Stimulated activated CD4-positive, alpha-beta T cell treated with anti-CD3 and anti-CD28 coated beads, Interleukin-4, amount 100 ng/mL, for 1 hour (primary cell): ENCODE measurements around the gene TNIK.

Source experiments
- DNase-seq: peaks from one replicate; pipeline ENCODE4 v3.0.0-alpha.2; 2020

TNIK gene

GRCh38 chr3:171113716-171114115, 346.5 kb downstream of the TNIK start:
- DNase-seq, result no peak

DNA sequence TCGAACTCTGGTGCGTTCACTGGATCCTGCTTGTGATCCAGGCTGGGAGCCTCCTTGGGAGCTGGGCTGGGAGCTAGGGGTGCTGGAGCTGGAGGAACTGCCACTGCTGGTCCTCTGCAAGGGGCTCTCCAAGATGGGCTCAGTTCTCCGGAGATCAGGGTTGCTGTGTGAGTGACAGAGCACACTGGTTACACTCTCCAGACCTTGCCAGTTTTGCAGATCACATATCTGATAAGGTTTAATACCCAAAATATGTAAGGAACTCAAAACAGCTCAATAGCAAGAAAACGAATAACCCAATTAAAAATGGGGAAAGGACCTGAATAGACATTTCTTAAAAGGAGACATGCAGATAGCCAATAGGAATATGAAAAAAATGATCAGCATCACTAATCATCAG, 349.5 kb downstream of the TNIK start:
- DNase-seq, result no peak

DNA sequence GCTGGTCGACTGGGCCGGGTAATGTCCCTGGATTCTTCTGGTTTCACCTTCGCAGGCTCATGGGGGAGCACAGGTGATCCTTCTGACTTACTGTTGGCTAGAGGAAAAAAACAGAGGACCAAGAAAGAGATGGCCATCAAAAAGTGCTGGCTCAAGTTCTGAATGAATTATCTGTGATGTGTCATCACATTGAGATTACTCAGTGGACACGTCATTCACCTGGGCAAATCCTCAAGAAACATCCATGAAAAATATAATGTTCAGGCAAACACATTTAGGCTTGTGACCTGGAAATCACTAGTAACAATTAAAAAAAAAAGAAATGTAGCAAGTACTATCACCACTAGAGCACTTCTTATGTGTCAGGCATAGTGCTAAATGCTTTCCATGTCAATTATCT, 352.1 kb downstream of the TNIK start:
- no peak for DNase-seq

DNA sequence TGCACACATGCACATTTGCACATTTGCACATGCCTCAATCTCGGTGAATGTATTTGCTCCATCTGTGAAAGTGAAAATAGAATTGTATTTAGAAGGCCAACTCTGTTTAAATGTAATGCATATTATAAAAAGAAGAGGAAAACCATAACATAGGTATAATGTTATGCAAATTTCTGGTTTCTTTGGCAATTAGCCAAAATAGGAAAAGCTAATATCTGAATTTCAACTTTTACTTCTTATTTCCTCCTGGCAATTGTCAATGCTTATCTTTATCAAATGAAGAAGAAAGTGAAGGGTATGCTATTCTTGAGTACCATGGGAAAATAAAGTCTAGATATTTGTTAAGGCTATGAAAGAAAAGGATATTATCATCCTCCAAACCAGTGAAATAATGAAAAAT, 357.0 kb downstream of the TNIK start:
- DNase-seq, result no peak

DNA sequence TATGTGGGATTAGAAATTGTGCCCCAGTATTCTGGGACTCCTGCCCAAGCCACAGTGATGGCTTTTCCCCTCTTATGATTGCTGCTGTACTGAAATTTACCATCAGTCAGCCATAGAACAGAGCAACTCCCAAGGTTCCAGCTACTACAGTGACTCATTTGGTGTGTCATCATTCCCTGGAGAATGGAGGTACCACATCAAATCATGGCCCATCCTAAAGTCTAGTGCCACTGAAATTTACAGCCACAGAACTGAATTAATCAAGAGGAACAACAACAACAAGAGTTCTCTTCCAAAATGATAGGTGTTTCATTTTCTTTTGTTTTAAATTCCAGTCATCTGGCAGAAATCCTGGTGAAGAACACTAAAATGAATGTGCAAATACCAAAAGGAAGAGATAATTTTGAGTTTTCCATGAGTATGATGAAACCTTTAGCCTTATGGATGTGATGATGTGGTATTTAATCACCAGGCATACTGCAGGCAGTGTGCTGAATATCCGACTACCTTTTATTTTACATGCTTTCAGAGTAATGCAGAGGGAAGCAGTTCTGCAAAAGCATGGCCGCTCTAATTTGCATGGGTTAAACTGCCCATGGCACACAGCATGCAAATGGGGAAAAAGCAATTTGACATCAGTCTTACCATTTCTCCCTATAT, 358.1 kb downstream of the TNIK start:
- no peak for DNase-seq

DNA sequence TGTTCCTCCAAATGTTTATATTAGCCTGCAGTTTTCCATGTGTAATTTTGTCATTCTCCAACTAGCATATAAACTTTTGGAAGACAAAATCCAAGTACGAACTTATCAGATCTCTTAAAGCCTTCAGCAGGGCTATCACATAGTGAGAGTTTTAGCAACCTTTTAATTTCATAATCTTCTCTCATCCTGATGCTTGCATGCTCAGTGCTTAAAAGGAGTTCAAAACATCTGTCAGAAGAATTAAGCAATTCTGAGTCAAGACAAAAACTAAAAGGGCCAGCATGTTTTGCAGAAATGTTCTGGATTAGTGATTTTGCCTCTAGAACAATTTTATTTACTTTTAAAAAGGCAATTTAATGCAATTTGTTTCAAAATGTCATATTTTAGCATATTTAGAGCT, 360.3 kb downstream of the TNIK start:
- no peak for DNase-seq

DNA sequence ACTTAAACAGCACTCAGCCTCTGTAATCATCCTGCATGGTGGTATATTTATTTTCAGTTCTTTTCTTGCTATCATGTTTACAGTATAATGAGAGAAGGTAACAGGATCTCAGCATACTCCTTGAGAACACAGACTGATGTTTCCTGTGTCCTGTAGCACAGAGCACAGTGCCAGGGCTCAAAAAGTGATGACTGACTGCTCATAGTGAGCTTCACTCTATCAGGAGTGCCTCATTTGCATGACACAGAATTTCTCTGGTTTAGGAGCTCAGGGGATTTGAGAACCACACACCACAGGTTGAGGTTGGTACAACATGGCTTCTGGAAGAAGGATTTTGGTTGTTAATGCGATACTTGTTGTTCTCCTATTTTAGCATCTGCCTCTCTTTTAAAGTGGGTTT, 365.1 kb downstream of the TNIK start:
- no peak for DNase-seq

GRCh38 chr3:171094411-171094810, 365.8 kb downstream of the TNIK start:
- no peak for DNase-seq

- DNase-seq, result no peak
Measured at GRCh38 chr3:171093462-171093861, 366.7 kb downstream of the TNIK start.

- no peak for DNase-seq
Measured at GRCh38 chr3:171092467-171092911, 367.7 kb downstream of the TNIK start.

- no peak for DNase-seq
Measured at GRCh38 chr3:171090321-171090720, 369.9 kb downstream of the TNIK start.

GRCh38 chr3:171088964-171089754, 371.0 kb downstream of the TNIK start:
- no peak for DNase-seq

DNA sequence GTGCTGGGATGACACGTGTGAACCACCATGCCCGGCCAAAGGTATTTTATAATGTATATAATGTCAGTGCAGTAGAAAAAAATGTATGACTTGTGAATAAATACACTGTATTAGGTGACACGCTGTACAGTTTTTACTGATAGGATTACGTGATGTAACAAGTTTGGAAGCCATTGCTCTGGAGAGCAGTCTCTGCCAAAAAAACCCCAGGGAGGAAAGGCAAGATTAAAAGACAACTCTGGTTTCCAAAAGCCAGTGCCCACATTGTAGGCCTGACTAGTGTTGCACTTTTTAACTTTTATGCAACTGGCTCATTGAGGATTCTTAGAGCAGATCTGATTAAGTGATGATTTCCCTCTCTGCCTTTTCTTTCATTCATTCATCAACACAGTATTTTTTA, 371.7 kb downstream of the TNIK start:
- DNase-seq, result no peak

- no peak for DNase-seq
Measured at GRCh38 chr3:171086914-171087313, 373.3 kb downstream of the TNIK start.

GRCh38 chr3:171077261-171077660, 382.9 kb downstream of the TNIK start:
- DNase-seq, result no peak

GRCh38 chr3:171072432-171072831, 387.8 kb downstream of the TNIK start:
- DNase-seq, result no peak

DNA sequence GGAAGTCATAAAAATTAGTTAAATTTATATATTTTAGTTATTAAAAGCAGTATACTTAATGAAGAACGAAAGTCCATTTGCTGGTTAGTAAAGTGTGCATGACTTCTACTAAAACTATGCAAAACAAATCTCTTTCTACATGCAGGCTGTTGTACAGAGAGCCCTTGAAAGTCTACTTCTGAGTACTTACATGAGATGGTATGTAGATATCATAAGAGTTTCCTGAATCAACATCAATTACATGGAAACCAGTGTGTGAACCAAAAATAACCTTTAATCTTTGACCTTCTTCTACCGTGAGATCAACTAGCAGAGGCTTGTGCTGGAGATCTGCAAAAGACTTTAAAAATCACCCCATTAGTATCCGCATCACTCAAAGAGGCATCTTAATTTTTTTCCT, 391.5 kb downstream of the TNIK start:
- no peak for DNase-seq

DNA sequence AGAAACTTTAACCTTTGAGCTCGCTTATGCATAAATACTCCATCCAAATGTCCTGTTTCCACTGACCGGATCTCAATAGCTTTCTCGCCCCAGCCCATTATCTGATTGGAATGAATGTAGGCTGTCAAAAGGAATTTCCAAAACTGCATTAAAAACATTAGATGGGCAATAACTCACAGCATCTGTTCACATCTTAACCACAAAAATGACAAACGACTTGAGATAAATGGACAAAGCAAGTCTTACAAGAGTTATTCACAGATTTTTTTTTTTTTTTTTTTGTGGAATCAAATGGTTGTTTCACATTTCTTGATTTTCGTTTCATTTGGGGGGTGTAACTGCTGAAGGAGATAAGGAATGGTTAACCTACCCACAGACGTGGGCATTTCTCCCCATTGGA, 394.0 kb downstream of the TNIK start:
- DNase-seq, result no peak

GRCh38 chr3:171065732-171066131, 394.5 kb downstream of the TNIK start:
- no peak for DNase-seq

DNA sequence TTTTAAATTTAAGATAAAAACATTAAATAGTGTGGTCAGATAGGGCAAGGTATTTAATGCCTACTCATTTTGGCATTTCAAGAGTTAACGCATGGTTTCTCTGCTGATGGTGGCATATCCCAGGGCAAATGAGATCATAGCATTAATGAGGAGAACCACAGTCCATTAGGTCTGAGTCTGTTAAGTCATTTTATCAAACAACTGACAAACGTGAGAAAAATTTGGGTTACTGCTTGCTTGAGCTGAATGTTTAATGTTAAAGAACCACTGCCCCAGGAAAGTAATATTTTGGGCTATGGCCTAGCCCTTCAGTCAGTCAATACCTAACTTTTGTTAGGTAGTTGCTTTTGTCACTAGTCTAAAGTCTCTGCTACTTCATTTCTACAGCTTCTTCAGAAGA, 395.7 kb downstream of the TNIK start:
- DNase-seq, result no peak

DNA sequence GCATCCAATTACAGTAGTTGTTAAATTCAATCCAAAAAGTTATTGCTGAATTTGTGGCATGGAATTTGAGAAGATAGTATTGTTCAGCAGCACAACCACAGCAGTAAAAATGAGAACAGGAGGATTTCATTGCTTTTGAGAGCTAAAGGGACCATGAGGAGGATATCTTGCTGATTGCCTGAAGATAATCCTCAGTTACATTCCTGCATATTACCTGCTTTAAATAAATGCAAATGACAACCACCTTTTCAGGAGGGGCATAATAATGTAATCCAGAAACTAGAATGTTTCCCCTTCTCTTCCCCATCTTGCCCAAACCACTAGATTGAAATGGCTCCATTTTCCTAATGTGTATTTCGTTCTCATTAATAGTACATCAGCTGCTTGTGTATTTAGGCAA, 398.5 kb downstream of the TNIK start:
- DNase-seq, result no peak

GRCh38 chr3:171059978-171060377, 400.2 kb downstream of the TNIK start:
- DNase-seq, result no peak

GRCh38 chr3:171058873-171059603, 401.2 kb downstream of the TNIK start:
- no peak for DNase-seq

GRCh38 chr3:171058058-171058457, 402.1 kb downstream of the TNIK start:
- DNase-seq, result no peak
